SU-DHL-6 (cell line): ENCODE results near the gene TMEM238L.

ENCODE experiments used
- EZH2phosphoT487 ChIP-seq: fragments of 200-600 bp; sonication (generic), shearing (Covaris generic); conservative IDR thresholded peaks from 2 replicates; pipeline ENCODE4 v1.6.1; 2018; ENCODE audit warnings: mild to moderate bottlenecking, antibody characterized with exemption, low read length, moderate library complexity, mixed read lengths
- TF ChIP-seq, protein P1 (sequence below): fragments of 200-600 bp; sonication (generic); IDR thresholded peaks from one replicate; pipeline ENCODE4 v1.5.1; 2017; ENCODE audit warnings: antibody characterized with exemption, mild to moderate bottlenecking, low read length, moderate library complexity; ENCODE audit not compliant: insufficient read depth, poor library complexity, severe bottlenecking

GRCh38 chr17:10752696-10753095 lies 51.2 kb downstream of the TMEM238L start:
- TF ChIP-seq, protein P1, sequence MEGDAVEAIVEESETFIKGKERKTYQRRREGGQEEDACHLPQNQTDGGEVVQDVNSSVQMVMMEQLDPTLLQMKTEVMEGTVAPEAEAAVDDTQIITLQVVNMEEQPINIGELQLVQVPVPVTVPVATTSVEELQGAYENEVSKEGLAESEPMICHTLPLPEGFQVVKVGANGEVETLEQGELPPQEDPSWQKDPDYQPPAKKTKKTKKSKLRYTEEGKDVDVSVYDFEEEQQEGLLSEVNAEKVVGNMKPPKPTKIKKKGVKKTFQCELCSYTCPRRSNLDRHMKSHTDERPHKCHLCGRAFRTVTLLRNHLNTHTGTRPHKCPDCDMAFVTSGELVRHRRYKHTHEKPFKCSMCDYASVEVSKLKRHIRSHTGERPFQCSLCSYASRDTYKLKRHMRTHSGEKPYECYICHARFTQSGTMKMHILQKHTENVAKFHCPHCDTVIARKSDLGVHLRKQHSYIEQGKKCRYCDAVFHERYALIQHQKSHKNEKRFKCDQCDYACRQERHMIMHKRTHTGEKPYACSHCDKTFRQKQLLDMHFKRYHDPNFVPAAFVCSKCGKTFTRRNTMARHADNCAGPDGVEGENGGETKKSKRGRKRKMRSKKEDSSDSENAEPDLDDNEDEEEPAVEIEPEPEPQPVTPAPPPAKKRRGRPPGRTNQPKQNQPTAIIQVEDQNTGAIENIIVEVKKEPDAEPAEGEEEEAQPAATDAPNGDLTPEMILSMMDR = no peak
- no peak for TF ChIP-seq EZH2phosphoT487
